ENCODE measurements around the gene MAGI1.
A peak's percentile ranks its signal among the peaks of the same experiment; 100 is the strongest.

MAGI1 gene

GRCh38 chr3:65948841-65949573 is 89.7 kb downstream of the MAGI1 start (continued):
- TF ChIP-seq TSHZ2 (CRISPR knock-in tag; IDR thresholded peaks at IDR 0.05) (no peak), OSR1 (CRISPR knock-in tag; IDR thresholded peaks at IDR 0.05) (no peak)

DNA sequence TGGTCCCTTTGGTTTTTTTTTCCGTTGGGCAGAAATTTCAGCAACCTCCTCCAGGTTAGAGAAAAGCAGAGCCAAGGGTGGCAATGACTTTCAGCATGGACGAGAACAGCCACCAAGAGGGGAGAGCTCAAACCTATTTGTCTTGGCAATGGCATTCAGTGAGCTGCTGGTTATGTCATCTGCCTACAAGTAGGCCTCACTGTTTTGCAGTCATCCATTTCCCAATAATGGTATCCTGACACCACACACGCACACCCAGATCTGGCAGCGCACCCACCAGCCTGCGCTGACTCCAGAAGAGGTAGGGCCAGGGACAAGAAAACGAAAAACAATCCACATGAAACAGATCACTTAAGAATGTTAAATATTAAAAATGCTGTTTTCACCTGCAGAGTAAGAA is 92.3 kb downstream of the MAGI1 start:
- ATAC-seq, result peak; percentile 39; the same call in 2 of the 3 replicates
- TF ChIP-seq BACH2 (CRISPR knock-in tag; IDR thresholded peaks at IDR 0.05; ENCODE audit: borderline replicate concordance) (no peak), GLIS3 (CRISPR knock-in tag; IDR thresholded peaks at IDR 0.05) (no peak), OSR1 (CRISPR knock-in tag; IDR thresholded peaks at IDR 0.05) (no peak)

GRCh38 chr3:65945953-65946352 is 92.8 kb downstream of the MAGI1 start:
- peak; percentile 28; the same call in 2 of the 3 replicates for ATAC-seq
- no peak for TF ChIP-seq ZFP30 (CRISPR knock-in tag; IDR thresholded peaks at IDR 0.05)
- no peak for TF ChIP-seq ZNF565 (CRISPR knock-in tag; conservative IDR thresholded peaks at IDR 0.05; ENCODE audit: low read depth)
- no peak for TF ChIP-seq OSR1 (CRISPR knock-in tag; IDR thresholded peaks at IDR 0.05)
- TF ChIP-seq TCF4 (CRISPR knock-in tag; IDR thresholded peaks at IDR 0.05; ENCODE audit: borderline replicate concordance), result no peak
- TF ChIP-seq BACH2 (CRISPR knock-in tag; IDR thresholded peaks at IDR 0.05; ENCODE audit: borderline replicate concordance), result no peak
- no peak for TF ChIP-seq PPARA (CRISPR knock-in tag; IDR thresholded peaks at IDR 0.05; ENCODE audit: borderline replicate concordance)
- TF ChIP-seq, protein P1, sequence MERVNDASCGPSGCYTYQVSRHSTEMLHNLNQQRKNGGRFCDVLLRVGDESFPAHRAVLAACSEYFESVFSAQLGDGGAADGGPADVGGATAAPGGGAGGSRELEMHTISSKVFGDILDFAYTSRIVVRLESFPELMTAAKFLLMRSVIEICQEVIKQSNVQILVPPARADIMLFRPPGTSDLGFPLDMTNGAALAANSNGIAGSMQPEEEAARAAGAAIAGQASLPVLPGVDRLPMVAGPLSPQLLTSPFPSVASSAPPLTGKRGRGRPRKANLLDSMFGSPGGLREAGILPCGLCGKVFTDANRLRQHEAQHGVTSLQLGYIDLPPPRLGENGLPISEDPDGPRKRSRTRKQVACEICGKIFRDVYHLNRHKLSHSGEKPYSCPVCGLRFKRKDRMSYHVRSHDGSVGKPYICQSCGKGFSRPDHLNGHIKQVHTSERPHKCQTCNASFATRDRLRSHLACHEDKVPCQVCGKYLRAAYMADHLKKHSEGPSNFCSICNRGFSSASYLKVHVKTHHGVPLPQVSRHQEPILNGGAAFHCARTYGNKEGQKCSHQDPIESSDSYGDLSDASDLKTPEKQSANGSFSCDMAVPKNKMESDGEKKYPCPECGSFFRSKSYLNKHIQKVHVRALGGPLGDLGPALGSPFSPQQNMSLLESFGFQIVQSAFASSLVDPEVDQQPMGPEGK (CRISPR knock-in tag; IDR thresholded peaks at IDR 0.05; ENCODE audit: borderline replicate concordance), result no peak
- TF ChIP-seq, protein P2, sequence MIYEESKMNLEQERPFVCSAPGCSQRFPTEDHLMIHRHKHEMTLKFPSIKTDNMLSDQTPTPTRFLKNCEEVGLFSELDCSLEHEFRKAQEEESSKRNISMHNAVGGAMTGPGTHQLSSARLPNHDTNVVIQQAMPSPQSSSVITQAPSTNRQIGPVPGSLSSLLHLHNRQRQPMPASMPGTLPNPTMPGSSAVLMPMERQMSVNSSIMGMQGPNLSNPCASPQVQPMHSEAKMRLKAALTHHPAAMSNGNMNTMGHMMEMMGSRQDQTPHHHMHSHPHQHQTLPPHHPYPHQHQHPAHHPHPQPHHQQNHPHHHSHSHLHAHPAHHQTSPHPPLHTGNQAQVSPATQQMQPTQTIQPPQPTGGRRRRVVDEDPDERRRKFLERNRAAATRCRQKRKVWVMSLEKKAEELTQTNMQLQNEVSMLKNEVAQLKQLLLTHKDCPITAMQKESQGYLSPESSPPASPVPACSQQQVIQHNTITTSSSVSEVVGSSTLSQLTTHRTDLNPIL (CRISPR knock-in tag; IDR thresholded peaks at IDR 0.05; ENCODE audit: low read depth), result no peak
- TF ChIP-seq CSDC2 (CRISPR knock-in tag; IDR thresholded peaks at IDR 0.05), result no peak
- no peak for TF ChIP-seq CSRNP3 (CRISPR knock-in tag; IDR thresholded peaks at IDR 0.05)
- TF ChIP-seq SNAI2 (CRISPR knock-in tag; IDR thresholded peaks at IDR 0.05), result no peak
- TF ChIP-seq ESRRG (CRISPR knock-in tag; IDR thresholded peaks at IDR 0.05), result no peak
- no peak for TF ChIP-seq ZFP3 (CRISPR knock-in tag; IDR thresholded peaks at IDR 0.05)
- TF ChIP-seq ZNF70 (CRISPR knock-in tag; IDR thresholded peaks at IDR 0.05), result no peak
- TF ChIP-seq ARNTL (CRISPR knock-in tag; IDR thresholded peaks at IDR 0.05; ENCODE audit: borderline replicate concordance, low read depth), result no peak
- no peak for TF ChIP-seq POU6F1 (CRISPR knock-in tag; IDR thresholded peaks at IDR 0.05; ENCODE audit: borderline replicate concordance, low read depth)

GRCh38 chr3:65945480-65945879 is 93.2 kb downstream of the MAGI1 start:
- ATAC-seq, result peak; percentile 84
- TF ChIP-seq ZNF565 (CRISPR knock-in tag; conservative IDR thresholded peaks at IDR 0.05; ENCODE audit: low read depth) (no peak), SNAI2 (CRISPR knock-in tag; IDR thresholded peaks at IDR 0.05) (no peak), ESRRG (CRISPR knock-in tag; IDR thresholded peaks at IDR 0.05) (no peak), GLIS3 (CRISPR knock-in tag; IDR thresholded peaks at IDR 0.05) (no peak), ZC3H10 (CRISPR knock-in tag; IDR thresholded peaks at IDR 0.05) (no peak), ZNF8 (CRISPR knock-in tag; IDR thresholded peaks at IDR 0.05) (no peak), ISL1 (CRISPR knock-in tag; IDR thresholded peaks at IDR 0.05) (no peak), TOX (CRISPR knock-in tag; IDR thresholded peaks at IDR 0.05; ENCODE audit: borderline replicate concordance) (no peak), CSRNP3 (CRISPR knock-in tag; IDR thresholded peaks at IDR 0.05) (no peak), PPARA (CRISPR knock-in tag; IDR thresholded peaks at IDR 0.05; ENCODE audit: borderline replicate concordance) (no peak), ZFP3 (CRISPR knock-in tag; IDR thresholded peaks at IDR 0.05) (no peak), ZFP30 (CRISPR knock-in tag; IDR thresholded peaks at IDR 0.05) (no peak), OSR1 (CRISPR knock-in tag; IDR thresholded peaks at IDR 0.05) (no peak), RARB (CRISPR knock-in tag; IDR thresholded peaks at IDR 0.05) (no peak)
- TF ChIP-seq, protein P1 (CRISPR knock-in tag; IDR thresholded peaks at IDR 0.05; ENCODE audit: borderline replicate concordance), result no peak
